HG03045 (cell line): ENCODE data around the gene SRGAP1.
"Not testable (repeated sequence)": the region's sequence is repeated elsewhere in the genome, so short reads cannot be mapped to it uniquely, and the experiment has no call there.

Experiments used
- ATAC-seq: cut with Tn5 transposase; IDR thresholded peaks from one replicate; pipeline ENCODE4 v1.9.1; 2021; ENCODE audit warnings: mild to moderate bottlenecking, moderate library complexity; ENCODE audit not compliant: unreplicated experiment

The SRGAP1 gene

DNA sequence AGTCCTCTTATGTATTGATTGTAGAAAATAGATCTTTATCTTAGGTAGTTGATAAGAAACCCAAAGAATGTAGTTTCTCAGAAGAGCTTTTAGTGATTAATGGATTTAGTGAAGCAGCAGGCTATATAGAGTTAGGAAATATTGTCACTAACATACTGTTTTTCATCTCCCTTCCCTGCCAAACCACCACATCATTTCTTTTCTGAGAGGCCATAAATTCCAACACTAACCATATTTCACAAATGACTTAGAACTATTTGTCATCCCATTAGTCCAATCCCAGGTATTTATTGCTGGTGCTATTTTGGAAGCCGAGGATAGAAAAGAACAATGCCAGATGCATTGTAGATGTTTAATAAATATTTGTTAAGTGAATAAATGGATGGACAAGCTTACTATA is 191.9 kb downstream of the SRGAP1 start:
- ATAC-seq: no peak

DNA sequence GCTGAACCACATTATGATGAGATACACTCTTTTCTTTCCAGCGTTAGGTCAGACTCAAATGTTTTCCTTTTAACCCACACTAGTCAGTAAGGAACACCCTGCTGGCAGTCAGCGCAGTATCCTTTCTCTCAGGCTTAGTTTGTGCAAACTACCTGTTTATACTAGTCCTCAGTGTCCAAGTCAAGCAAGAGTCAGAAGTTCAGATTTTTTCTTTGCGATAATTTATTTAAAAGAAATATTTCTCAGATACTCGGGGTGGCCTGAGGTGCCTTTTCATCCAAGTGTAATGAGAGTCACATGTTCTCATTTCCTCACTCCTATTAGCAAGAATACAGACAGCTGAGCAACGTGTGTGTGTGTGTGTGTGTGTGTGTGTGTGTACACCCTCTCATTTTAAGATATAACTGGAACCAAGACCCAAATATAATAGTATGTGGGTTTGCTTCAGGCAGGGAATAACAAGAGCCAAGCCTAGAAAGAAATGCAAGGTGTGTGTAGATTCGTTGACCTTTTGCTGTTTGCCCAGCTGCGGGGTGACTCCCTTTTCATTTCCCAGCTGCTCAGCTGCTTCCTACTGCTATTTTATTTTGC is 194.9 kb downstream of the SRGAP1 start:
- no peak for ATAC-seq

- ATAC-seq: no peak
Measured at GRCh38 chr12:64042911-64043310, 198.4 kb downstream of the SRGAP1 start.

GRCh38 chr12:64044191-64044590 is 199.7 kb downstream of the SRGAP1 start:
- ATAC-seq: no peak

DNA sequence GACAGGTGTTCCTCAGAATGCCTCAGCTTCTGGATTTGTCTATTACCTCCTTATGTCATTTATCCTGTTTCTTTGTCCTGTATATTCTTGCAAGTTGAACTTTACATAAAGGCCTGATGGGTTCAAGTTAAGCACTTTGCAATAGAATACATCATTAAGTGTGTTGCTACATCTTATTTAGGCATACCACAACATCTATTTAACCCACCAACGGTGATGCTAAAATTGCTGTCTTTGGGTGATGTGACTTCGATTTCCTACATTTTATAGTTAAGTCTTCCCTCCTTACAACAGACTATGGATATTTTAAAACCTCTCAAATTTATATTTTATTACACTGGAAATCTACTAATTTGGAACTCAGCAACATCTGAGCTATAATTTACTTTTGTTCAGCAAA is 206.6 kb downstream of the SRGAP1 start:
- no peak for ATAC-seq

DNA sequence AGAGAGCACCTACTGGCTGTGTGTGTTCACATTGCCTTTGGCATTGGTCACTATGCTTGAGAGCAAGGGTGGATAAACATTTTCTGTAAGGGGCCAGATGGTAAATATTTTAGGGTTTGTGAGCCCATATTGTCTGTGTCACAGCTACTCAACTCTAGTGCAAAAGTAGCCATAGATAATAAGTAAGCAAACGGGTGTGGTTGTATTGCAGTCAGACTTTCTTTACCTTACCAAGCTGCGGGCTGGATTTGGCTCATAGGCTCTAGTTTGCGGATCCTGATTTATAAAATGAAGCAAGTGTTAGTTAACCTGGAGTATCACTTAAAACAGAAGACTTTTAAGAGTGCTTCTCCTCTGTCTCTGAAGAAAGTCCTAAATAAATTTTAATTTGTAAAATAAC is 208.6 kb downstream of the SRGAP1 start:
- no peak for ATAC-seq

- ATAC-seq: no peak
Measured at GRCh38 chr12:64054079-64054520, 209.6 kb downstream of the SRGAP1 start.

GRCh38 chr12:64056741-64057140 is 212.2 kb downstream of the SRGAP1 start:
- no peak for ATAC-seq

DNA sequence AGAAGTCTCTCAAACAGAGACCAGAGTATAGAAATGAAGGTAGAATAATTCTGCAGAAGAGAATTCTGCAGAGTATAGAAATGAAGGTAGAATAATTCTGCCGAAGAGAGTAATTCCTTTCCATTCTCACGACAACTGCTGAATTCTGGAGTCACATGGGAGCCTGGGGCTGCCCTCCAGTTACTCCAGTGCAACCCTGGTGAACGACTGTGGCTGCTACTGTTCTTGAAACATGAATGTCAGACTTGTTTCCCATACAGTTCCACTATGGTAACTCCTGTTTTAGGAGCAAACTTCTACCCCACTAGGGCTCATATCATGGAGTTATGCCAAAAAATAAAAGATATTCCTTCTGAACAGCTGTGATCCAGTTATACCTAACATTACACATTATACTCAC is 213.2 kb downstream of the SRGAP1 start:
- no peak for ATAC-seq

DNA sequence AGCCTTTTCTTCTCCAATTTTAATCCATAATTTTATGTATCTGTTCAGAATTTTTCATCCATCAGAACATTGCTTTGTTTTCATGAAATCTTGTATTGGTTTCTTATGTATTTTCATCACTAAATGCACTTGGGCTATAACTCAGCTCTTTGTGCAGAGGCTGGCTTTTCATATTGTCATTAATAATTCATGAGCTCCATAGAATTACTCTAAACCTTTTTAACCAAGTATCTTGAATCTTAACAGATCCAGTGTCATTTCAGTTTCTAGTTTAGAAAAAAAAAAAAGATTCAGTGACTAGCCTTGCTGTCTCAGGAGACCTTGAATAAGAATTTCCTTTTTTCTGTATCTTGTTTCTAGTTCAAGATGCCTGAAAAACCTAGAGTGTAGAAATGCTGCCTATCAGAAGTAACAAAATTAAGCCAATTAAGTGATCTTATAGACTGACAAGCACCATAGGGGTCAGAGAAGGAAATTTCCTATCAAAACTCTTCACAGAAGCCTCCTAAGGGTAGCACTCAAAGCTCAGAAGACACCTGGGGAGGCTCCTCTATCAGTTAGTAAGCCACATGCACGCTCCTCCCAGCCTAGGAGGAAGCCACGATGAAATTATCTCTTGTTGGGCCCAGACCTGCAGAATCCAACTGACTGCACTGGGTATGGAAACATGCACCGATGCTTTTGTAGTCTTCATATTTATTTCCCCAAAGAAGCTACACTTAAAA is 214.2 kb downstream of the SRGAP1 start:
- ATAC-seq: no peak

DNA sequence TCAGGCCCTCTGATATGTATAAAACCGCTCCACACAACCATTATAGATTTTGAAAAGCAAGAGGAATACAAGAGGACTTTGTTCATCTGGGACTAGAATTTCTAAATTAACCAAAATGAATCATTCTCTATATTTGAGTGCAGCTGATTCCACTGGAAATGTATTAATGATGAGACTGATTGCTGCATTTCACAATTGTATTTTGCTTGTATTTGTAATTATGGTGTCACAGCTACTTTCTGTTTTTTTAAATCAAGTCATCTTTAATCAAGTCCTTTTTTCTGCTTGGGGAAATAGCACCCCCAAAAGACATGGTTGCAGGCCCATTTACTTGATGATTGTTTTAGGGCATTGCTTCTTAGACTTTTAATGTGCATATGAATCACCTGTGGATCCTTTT is 215.2 kb downstream of the SRGAP1 start:
- no peak for ATAC-seq

- ATAC-seq: no peak
Measured at GRCh38 chr12:64061868-64062375, 217.4 kb downstream of the SRGAP1 start.

DNA sequence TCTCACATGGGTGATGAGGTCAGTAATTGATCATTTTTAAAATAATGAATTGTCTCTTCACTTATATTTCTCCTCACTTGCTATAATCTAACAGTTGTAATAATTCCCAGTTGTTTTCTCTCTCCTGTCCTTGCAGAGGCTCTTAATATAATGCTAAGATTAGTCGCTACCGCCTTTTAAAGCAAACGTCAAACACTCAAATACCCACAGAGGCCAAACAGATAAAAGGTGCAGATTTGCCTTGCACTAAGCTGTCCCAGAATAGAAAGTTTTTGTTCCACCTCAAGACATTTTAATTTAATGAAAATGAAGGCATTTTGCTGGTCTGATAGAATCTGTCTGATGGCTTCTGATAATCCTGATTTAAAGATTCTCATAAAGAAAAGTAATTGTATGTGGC is 218.6 kb downstream of the SRGAP1 start:
- ATAC-seq: no peak

GRCh38 chr12:64064240-64064639 is 219.7 kb downstream of the SRGAP1 start:
- no peak for ATAC-seq

GRCh38 chr12:64064706-64065105 is 220.2 kb downstream of the SRGAP1 start:
- no peak for ATAC-seq

DNA sequence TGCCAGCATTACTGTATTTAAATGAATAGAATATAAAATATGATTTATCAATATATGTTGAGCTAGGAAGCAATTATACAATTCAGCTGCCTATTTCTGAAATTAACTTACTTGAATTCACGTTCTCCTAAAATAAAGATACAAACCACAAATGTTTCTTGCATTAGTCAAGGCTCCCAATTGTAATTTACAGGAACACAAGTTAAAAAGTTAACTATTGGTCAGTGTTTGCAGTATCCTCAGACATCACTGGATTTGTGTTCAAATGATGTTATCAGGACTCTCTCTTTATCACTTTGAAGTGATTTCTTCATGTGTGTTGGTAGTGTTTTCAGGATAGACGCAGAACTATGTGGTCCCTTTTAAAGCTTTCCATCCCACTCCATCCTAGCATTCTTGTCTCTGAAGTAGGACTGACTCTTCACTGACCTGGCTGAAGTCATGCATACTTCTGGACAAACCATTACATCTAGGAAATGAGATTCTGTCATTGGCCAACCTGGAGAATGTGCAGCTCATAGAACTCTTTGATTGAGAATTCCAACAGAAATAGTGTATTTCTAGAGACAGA is 221.5 kb downstream of the SRGAP1 start:
- ATAC-seq: no peak

- no peak for ATAC-seq
Measured at GRCh38 chr12:64066776-64067175, 222.3 kb downstream of the SRGAP1 start.

- no peak for ATAC-seq
Measured at GRCh38 chr12:64070454-64070853, 226.0 kb downstream of the SRGAP1 start.

- ATAC-seq: no peak
Measured at GRCh38 chr12:64072916-64073575, 228.5 kb downstream of the SRGAP1 start.

DNA sequence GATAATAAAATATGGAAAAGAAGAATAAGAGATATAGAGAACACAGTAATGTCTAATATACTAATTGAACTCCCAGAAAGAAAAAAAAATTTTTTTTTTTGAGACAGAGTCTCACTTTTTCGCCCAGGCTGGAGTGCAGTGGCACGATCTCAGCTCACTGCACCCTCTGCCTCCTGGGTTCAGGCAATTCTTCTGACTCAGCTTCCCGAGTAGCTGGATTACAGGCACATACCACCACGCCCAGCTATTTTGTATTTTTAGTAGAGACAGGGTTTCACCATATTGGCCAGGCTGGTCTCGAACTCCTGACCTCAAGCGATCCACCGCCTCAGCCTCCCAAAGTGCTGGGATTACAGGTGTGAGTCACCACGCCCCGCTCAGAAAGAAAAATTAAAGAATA is 232.1 kb downstream of the SRGAP1 start:
- not testable (repeated sequence) for ATAC-seq

GRCh38 chr12:64077922-64078321 is 233.4 kb downstream of the SRGAP1 start:
- no peak for ATAC-seq
